Measurements from ENCODE around the gene KDM6A. TPM values are rescaled to one million over a fixed set of nuclear protein-coding genes. Genes with fewer than 3 reads are reported as not detected.

The KDM6A gene
- total and polyA plus RNA-seq, 2 of the 13 experiments (the other 11 are each of a cell fraction or from before 2014, with no cell fraction given) = 16.7 to 18.2 TPM

- TF ChIP-seq KAT2B (IDR thresholded peaks at IDR 0.05; ENCODE audit: borderline replicate concordance, low read depth, low read length) = no peak
- TF ChIP-seq ZNF580 (CRISPR knock-in tag; IDR thresholded peaks at IDR 0.05; ENCODE audit: borderline replicate concordance, low read depth) = no peak
- TF ChIP-seq CERS6 (CRISPR knock-in tag; IDR thresholded peaks at IDR 0.05) = no peak
- TF ChIP-seq ZNF670 (CRISPR knock-in tag; IDR thresholded peaks at IDR 0.05; ENCODE audit: borderline replicate concordance) = 0 out of 2 replicates have a peak, but pooled peaks have one; percentile 29
- TF ChIP-seq ZNF576 (CRISPR knock-in tag; IDR thresholded peaks at IDR 0.05) = no peak
- no peak for TF ChIP-seq PREB (CRISPR knock-in tag; IDR thresholded peaks at IDR 0.05)
- no peak for TF ChIP-seq PHF20 (CRISPR knock-in tag; IDR thresholded peaks at IDR 0.05)
- TF ChIP-seq MYNN (CRISPR knock-in tag; IDR thresholded peaks at IDR 0.05; ENCODE audit: low read depth) = no peak
- TF ChIP-seq ZFP91 (CRISPR knock-in tag; IDR thresholded peaks at IDR 0.05; ENCODE audit: borderline replicate concordance) = peak; percentile 39; the same call in 1 of the 2 replicates
- 0 out of 2 replicates have a peak, but pooled peaks have one; percentile 16 for TF ChIP-seq MYC (CRISPR knock-in tag; IDR thresholded peaks at IDR 0.05; ENCODE audit: borderline replicate concordance)
- no peak for TF ChIP-seq ZNF589 (CRISPR knock-in tag; conservative IDR thresholded peaks at IDR 0.05)
- no peak for TF ChIP-seq ZNF672 (CRISPR knock-in tag; IDR thresholded peaks at IDR 0.05)
- no peak for TF ChIP-seq NFKBIZ (CRISPR knock-in tag; IDR thresholded peaks at IDR 0.05)
- TF ChIP-seq SNAI1 (CRISPR knock-in tag; IDR thresholded peaks at IDR 0.05; ENCODE audit: borderline replicate concordance) = no peak
- TF ChIP-seq ZNF263 (CRISPR knock-in tag; IDR thresholded peaks at IDR 0.05) = no peak; the same call in 1 of the 2 replicates
- no peak for TF ChIP-seq HMG20A (CRISPR knock-in tag; IDR thresholded peaks at IDR 0.05; ENCODE audit: borderline replicate concordance)
- TF ChIP-seq TFDP1 (CRISPR knock-in tag; IDR thresholded peaks at IDR 0.05; ENCODE audit: borderline replicate concordance) = no peak
- TF ChIP-seq CCAR2 (optimal IDR thresholded peaks at IDR 0.05; ENCODE audit: low read depth, low read length) = no peak
- 0 out of 2 replicates have a peak, but pooled peaks have one; percentile 5 for TF ChIP-seq ARNT2 (CRISPR knock-in tag; IDR thresholded peaks at IDR 0.05; ENCODE audit: low read depth)
- TF ChIP-seq ZNF678 (CRISPR knock-in tag; IDR thresholded peaks at IDR 0.05) = no peak
- TF ChIP-seq ETV6 (CRISPR knock-in tag; conservative IDR thresholded peaks at IDR 0.05) = no peak
Measured at GRCh38 chrX:44871931-44872820, 812 bp upstream of the KDM6A start (continued).
